SIG-M5 treated with dmso at 0.1 percent for 504 hours (cell line): Measurements from ENCODE around the gene STAT3.
"Not testable (repeated sequence)": the region's sequence is repeated elsewhere in the genome, so short reads cannot be mapped to it uniquely, and the experiment has no call there.

Source experiments
- DNase-seq: peaks from one replicate; lab custom pipeline; 2025; ENCODE audit not compliant: unreplicated experiment; lab: John Stamatoyannopoulos, UW

STAT3 gene

DNA sequence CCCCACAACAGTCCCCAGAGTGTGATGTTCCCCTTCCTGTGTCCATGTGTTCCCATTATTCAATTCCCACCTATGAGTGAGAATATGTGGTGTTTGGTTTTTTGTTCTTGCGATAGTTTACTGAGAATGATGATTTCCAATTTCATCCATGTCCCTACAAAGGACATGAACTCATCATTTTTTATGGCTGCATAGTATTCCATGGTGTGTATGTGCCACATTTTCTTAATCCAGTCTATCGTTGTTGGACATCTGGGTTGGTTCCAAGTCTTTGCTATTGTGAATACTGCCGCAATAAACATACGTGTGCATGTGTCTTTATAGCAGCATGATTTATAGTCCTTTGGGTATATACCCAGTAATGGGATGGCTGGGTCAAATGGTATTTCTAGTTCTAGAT lies 123.9 kb downstream of the STAT3 start:
- DNase-seq: not testable (repeated sequence)
